K562 (cell line): Measurements from ENCODE around the gene NMT1. TPM values are rescaled to one million over a fixed set of nuclear protein-coding genes. Genes with fewer than 3 reads are reported as not detected.

Source experiments
- CEBPG ChIP-seq, 3 experiments: fragments of 200-800 bp in 1 of 3; sonication (Bioruptor generic) in 1 of 3; sonication (generic) in 1 of 3; formaldehyde crosslinking in 1 of 3; IDR thresholded peaks in 2 of 3; conservative IDR thresholded peaks in 1 of 3; 2 replicates each; pipeline versions ENCODE4 v1.6.1 to v1.8.0; 2016 to 2022; ENCODE audit warnings: missing compliant biosample characterization in 2 of 3, missing genetic modification characterization in 2 of 3, mild to moderate bottlenecking in 1 of 3, missing genetic modification reagents in 1 of 3
- HIVEP1 ChIP-seq: fragments of 250-450 bp; sonication (Bioruptor Pico); IDR thresholded peaks from 2 replicates; pipeline ENCODE4 v1.4.0; 2020; ENCODE audit warnings: mild to moderate bottlenecking
- HNRNPL ChIP-seq: fragments of 200-400 bp; formaldehyde crosslinking; IDR thresholded peaks from 2 replicates; pipeline ENCODE4 v1.6.1; 2017; ENCODE audit warnings: low read depth, mild to moderate bottlenecking, low read length
- MEIS2 ChIP-seq: fragments of 450-650 bp; IDR thresholded peaks from 2 replicates; pipeline ENCODE4 v1.6.1; 2014; ENCODE audit warnings: mild to moderate bottlenecking; ENCODE audit not compliant: partially characterized antibody
- PTTG1 ChIP-seq: fragments of 450-650 bp; IDR thresholded peaks from 2 replicates; pipeline ENCODE4 v1.6.1; 2016; ENCODE audit warnings: low read depth, mild to moderate bottlenecking, missing genetic modification characterization, missing compliant biosample characterization
- RERE ChIP-seq: sonication (generic); formaldehyde crosslinking; IDR thresholded peaks from 2 replicates; pipeline ENCODE4 v1.8.0; 2023; ENCODE audit warnings: missing genetic modification reagents, mild to moderate bottlenecking, borderline replicate concordance
- SP2 ChIP-seq: IDR thresholded peaks from 2 replicates; pipeline ENCODE4 v1.6.1; 2011; ENCODE audit warnings: mild to moderate bottlenecking, low read depth, low read length, moderate library complexity; ENCODE audit not compliant: poor library complexity, severe bottlenecking; ENCODE audit errors: extremely low read depth
- ZNF449 ChIP-seq: fragments of 250-450 bp; sonication (Bioruptor Pico); IDR thresholded peaks from 2 replicates; pipeline ENCODE4 v1.8.0; 2022; ENCODE audit warnings: moderate library complexity, mild to moderate bottlenecking, inconsistent platforms
- ZNF780A ChIP-seq: fragments of 250-450 bp; sonication (Bioruptor Pico); IDR thresholded peaks from 2 replicates; pipeline ENCODE4 v1.5.0; 2021; ENCODE audit warnings: mild to moderate bottlenecking
- polyA plus RNA-seq, 8 experiments: library from polyadenylated mRNA; depleted of rRNA in 4 of 8; stranded (reverse) in 5 of 8; unstranded in 3 of 8; fragments of >200 nt; fragmentation: Nextera tagmentation in 2 of 8; fragmentation: Illumina TruSeq in 1 of 8; extraction: Ambion mirVana in 2 of 8; extraction: Trizol in 1 of 8; gene quantifications; 2 replicates each; pipeline versions ENCODE4 v1.2.1 to v1.2.3, GENCODE V29; 2011 to 2014; ENCODE audit warnings: inconsistent platforms in 1 of 8, missing spikeins in 1 of 8
- total RNA-seq, 7 experiments: library from RNA; depleted of rRNA in 6 of 7; stranded (reverse); fragments of >200 nt in 6 of 7; fragmentation: Illumina TruSeq in 2 of 7; extraction: Trizol in 2 of 7; gene quantifications; 2 replicates each; pipeline versions ENCODE4 v1.2.1 to v1.2.3, GENCODE V29; 2011 to 2021; ENCODE audit warnings: low replicate concordance in 1 of 7
- TF ChIP-seq, protein P1 (sequence below), 3 experiments: fragments of 200-800 bp in 1 of 3; fragments of 250-450 bp in 1 of 3; fragments of 450-650 bp in 1 of 3; sonication (Bioruptor Pico) in 1 of 3; sonication (Bioruptor generic) in 1 of 3; formaldehyde crosslinking in 1 of 3; IDR thresholded peaks; 2 replicates each; pipeline versions ENCODE4 v1.6.1 to v1.8.0; 2016 to 2022; ENCODE audit warnings: mild to moderate bottlenecking in 2 of 3, missing genetic modification characterization in 2 of 3, missing compliant biosample characterization in 1 of 3, moderate library complexity in 1 of 3
- TF ChIP-seq, protein P2 (sequence below), 2 experiments: IDR thresholded peaks in 1 of 2; conservative IDR thresholded peaks in 1 of 2; 2 replicates each; pipeline ENCODE4 v1.6.1; 2016; ENCODE audit warnings: low read depth in 2 of 2, mild to moderate bottlenecking in 1 of 2, missing compliant biosample characterization in 1 of 2, missing genetic modification characterization in 1 of 2, moderate library complexity in 1 of 2

NMT1 gene
- total and polyA plus RNA-seq, 9 of the 15 experiments (the other 6 are each of a cell fraction or from before 2014, with no cell fraction given), result 86.7 to 569 (median 213) TPM

- TF ChIP-seq CEBPG (CRISPR knock-in tag; IDR thresholded peaks at IDR 0.05), result no peak
- TF ChIP-seq CEBPG (tag; conservative IDR thresholded peaks at IDR 0.05 in 1 of 2, IDR thresholded peaks at IDR 0.05 in 1 of 2), result no peak
- no peak for TF ChIP-seq HIVEP1 (CRISPR knock-in tag)
- TF ChIP-seq ZNF449 (CRISPR knock-in tag), result no peak
- TF ChIP-seq, protein P1, sequence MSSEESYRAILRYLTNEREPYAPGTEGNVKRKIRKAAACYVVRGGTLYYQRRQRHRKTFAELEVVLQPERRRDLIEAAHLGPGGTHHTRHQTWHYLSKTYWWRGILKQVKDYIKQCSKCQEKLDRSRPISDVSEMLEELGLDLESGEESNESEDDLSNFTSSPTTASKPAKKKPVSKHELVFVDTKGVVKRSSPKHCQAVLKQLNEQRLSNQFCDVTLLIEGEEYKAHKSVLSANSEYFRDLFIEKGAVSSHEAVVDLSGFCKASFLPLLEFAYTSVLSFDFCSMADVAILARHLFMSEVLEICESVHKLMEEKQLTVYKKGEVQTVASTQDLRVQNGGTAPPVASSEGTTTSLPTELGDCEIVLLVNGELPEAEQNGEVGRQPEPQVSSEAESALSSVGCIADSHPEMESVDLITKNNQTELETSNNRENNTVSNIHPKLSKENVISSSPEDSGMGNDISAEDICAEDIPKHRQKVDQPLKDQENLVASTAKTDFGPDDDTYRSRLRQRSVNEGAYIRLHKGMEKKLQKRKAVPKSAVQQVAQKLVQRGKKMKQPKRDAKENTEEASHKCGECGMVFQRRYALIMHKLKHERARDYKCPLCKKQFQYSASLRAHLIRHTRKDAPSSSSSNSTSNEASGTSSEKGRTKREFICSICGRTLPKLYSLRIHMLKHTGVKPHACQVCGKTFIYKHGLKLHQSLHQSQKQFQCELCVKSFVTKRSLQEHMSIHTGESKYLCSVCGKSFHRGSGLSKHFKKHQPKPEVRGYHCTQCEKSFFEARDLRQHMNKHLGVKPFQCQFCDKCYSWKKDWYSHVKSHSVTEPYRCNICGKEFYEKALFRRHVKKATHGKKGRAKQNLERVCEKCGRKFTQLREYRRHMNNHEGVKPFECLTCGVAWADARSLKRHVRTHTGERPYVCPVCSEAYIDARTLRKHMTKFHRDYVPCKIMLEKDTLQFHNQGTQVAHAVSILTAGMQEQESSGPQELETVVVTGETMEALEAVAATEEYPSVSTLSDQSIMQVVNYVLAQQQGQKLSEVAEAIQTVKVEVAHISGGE (CRISPR knock-in tag; IDR thresholded peaks at IDR 0.05), result peak in 1 of 3 experiments; percentile 31; a peak in 1 of 6 replicates
- no peak for TF ChIP-seq MEIS2
- TF ChIP-seq PTTG1 (tag), result no peak
- TF ChIP-seq ZNF780A (CRISPR knock-in tag), result no peak
- TF ChIP-seq, protein P2, sequence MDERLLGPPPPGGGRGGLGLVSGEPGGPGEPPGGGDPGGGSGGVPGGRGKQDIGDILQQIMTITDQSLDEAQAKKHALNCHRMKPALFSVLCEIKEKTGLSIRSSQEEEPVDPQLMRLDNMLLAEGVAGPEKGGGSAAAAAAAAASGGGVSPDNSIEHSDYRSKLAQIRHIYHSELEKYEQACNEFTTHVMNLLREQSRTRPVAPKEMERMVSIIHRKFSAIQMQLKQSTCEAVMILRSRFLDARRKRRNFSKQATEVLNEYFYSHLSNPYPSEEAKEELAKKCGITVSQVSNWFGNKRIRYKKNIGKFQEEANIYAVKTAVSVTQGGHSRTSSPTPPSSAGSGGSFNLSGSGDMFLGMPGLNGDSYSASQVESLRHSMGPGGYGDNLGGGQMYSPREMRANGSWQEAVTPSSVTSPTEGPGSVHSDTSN (CRISPR knock-in tag; IDR thresholded peaks at IDR 0.05; ENCODE audit: low read depth), result no peak
- TF ChIP-seq, protein P2 (tag; conservative IDR thresholded peaks at IDR 0.05; ENCODE audit: low read depth), result no peak
- TF ChIP-seq RERE (CRISPR knock-in tag), result no peak
- 0 out of 2 replicates have a peak, but pooled peaks have one; percentile 19 for TF ChIP-seq HNRNPL
- no peak for TF ChIP-seq SP2
Measured at GRCh38 chr17:45051060-45051719, 9.9 kb upstream of the NMT1 start, which contains the start of gene DCAKD (continued).
